Stimulated activated CD4-positive, alpha-beta T cell treated with anti-CD3 and anti-CD28 coated beads, TNF-alpha, amount 100 ng/mL, for 24 hours (primary cell): ENCODE results near the gene GDF10.
A peak's percentile ranks its signal among the peaks of the same experiment; 100 is the strongest.

Experiments used
- DNase-seq, 3 experiments: peaks; one replicate each; pipeline ENCODE4 v3.0.0-alpha.2; 2020; ENCODE audit warnings: low read depth in 3 of 3

GDF10 gene

DNA sequence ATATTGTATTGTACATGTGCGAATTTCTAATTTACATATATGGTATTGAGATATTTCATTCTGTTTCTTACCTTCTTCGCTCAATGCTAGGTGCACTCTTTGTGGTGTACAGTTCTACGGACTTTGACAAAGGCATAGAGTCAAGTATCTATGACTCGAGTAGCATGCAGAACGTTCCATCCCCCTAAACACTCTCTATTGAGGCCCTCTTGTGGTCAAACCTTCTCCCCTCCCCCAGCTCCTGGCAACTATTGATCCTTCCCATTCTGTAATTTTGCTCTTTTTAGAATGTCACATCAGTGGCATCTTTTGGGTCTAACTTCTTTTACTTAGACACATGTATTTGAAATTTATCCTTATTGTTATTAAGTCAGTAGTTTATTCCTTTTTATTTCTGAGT is 30.7 kb upstream of the GDF10 start:
- DNase-seq = no peak

DNA sequence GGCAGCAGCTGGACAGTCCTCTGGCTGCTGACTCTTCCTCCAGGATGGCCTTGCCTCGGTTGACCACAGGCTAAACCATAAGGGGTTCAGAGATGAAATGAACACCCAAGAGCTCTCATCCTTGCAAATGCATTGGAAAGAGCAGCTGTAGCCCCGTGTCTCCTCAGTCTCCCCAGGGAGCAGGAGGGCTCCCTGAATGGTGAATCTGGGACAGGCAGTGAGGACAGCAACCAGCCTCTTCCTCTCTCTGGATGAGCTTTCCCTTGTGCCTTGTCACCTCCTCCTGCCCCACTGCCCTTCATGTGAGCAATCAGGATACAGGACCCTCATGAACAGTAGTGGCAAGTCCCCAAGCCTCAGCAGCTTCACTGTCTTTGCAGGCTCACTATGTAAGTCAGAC is 23.9 kb upstream of the GDF10 start:
- DNase-seq = no peak

- DNase-seq = no peak
These were observed 23.2 kb upstream of the GDF10 start for GRCh38 chr10:47276576-47277351.

GRCh38 chr10:47277352-47278151 is 22.4 kb upstream of the GDF10 start:
- DNase-seq = peak in 2 of 3 experiments; percentile 18 to 38

GRCh38 chr10:47278152-47278473 is 21.9 kb upstream of the GDF10 start:
- no peak for DNase-seq

DNA sequence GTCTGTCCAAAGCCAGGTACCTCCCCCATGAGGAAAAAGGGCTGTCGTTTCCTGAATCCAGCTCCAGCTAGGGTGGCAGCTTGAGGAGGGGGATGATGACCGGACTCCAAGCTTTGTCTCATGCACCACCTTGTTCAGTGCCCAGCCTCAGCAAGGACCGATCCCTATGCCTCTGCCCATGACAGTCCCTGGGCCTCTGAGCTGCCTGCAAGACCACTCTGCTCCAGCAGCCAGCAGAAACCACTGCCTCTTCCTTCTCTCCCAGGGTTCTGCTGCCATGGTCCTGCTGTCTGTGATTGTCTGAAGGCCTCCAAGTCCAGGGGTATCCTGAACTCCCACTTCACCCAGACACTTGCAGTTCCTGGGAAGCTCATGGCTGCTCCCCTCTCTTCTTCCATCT is 21.3 kb upstream of the GDF10 start:
- no peak for DNase-seq

- DNase-seq = no peak
These were observed 20.7 kb upstream of the GDF10 start for GRCh38 chr10:47279276-47279675.

DNA sequence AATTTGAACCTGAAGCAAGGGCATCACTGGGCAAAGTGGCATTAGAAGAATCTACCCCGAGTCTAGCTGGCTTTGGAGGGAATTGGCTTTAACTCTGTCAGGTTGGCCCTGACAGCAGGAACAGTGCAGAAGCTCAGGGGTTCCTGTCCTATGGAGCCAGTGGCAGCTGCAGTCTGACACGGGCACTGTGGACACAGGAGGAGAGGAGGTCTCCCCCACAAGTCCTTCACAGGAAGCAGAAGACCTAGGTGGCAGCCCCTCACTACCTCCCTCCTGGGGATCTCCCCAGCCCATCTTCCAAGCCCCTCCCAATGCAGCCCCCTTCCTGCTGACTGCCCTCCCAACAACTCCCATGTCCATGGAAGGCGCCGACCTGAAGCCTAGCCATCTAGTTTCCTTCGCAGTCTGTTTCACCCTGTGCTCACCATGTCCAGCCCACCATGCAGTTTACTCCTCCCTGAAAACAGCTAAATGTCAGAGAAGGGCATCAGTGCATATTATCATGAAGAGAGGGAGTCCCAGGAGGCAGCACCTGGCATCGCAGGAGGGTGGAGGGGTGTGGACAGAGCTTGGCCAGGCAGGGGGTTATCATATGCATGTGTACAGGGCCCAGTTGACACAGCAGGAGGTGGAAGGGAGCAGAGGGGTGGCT is 17.9 kb upstream of the GDF10 start:
- DNase-seq = no peak

DNA sequence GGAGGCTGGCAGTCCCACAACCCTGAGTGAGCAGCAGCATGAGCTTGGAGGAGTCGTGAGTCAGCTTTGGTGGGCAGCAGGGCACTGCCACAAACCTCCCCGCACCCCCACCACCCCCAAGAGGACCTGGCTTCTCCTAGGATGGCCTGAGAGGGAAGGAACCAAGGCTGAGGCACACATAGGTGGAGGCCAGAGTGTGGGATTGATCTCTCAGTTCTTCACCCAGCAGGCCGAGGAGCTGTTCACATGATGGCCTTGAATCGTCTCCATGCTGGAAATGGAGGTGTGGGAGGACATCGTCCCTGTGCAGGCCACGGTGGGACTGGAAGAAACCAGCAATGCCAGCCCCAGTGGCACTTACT is 17.4 kb upstream of the GDF10 start:
- DNase-seq = no peak

- no peak for DNase-seq
These were observed 16.8 kb upstream of the GDF10 start for GRCh38 chr10:47283101-47283630.

GRCh38 chr10:47283848-47284247 is 16.1 kb upstream of the GDF10 start:
- no peak for DNase-seq

- no peak for DNase-seq
These were observed 14.4 kb upstream of the GDF10 start for GRCh38 chr10:47285381-47286115.

DNA sequence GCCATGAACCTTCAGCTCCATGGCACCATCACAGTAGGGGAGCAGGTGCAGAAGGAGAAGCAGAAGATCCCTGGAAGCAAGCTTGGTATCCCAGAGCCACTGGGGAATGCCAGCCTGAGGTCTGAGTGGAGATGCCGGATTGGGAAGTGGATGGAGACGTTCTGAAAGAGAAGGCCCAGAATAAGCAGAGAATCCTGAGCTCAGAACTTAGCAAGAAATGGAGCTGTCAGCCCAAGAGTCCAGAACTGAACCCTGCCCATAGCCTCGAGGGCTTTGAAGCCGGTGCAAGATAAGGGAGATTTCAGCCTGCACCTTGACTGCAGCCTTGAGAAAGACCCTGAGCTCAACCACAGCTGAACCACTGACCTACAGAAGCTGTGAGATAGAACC is 13.9 kb upstream of the GDF10 start:
- no peak for DNase-seq

DNA sequence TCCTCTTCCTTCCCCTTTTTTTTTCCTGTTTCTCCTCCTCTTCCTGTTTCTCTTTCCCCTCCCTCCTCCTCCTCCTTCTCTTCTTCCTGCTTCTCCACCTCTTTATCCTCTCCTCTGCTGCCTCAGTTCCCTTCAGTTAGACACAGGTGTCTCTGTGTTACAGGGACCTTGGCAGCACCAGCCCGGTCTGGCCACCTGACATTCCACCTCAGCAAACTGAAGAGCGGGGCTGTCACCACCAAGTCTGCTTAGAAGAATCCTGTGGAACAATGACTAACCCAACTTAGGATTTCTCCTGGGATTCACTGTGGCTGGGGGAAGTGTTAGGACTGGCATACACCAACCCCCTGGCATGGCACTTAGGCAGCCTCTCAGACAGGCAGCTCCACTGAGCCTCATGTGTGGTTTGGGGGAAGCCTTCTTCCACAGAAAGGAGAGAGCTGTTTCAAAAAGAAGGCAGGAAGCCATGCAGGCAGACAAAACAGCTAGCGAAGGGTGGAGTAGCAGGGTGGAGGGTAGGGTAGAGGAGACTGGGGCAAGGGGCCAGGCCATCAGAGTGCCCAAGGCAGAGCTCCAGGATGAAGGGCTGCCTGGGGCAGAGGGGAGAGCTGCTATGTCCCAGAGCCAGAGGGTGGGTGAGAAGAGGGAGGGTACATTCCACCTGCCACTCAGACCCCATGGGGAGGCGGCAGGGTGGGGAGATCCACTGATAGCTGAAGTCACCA is 13.2 kb upstream of the GDF10 start:
- no peak for DNase-seq

DNA sequence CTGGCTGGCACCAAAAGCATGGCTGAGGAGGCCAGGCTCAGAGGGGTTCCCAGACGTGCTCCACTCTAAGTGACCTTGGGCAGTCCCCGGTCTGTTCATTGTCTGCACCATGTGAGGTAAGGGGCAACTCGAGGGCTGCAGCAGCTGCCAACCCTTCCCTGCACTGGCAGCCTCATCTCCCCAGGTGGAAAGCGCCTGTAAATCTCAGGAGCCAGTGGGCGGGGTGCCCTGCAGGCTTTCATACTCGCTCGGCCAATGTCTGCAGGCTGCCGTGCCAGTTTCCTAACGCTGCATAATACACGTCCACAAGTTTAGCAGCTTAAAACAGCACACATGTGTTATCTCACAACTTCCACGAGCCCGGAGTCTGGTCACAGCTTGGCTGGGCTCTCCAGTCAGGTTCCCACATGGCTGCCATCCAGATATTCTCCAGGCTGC is 12.6 kb upstream of the GDF10 start:
- DNase-seq = no peak

DNA sequence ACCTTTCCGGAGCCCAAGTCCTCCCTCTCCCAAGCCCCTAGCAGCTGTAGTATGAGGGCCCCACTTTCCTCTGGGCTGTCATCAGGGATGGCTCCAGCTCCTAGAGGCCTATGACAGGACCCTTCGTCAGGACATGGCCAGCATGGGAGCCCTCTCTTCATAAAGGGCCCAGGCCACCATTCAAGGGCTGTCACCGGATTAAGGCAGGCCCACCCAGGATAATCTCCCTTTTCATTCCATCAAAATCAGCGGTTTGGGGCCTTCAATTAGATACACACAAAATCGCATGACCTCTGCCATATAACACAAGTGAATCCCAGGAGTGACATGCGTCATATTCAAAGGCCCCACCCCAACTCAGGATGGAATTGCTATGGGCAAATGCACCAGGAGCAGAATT is 12.2 kb upstream of the GDF10 start:
- DNase-seq = no peak

- DNase-seq = no peak
These were observed 11.8 kb upstream of the GDF10 start for GRCh38 chr10:47288236-47288635.

GRCh38 chr10:47288916-47289495 is 11.0 kb upstream of the GDF10 start:
- no peak for DNase-seq

DNA sequence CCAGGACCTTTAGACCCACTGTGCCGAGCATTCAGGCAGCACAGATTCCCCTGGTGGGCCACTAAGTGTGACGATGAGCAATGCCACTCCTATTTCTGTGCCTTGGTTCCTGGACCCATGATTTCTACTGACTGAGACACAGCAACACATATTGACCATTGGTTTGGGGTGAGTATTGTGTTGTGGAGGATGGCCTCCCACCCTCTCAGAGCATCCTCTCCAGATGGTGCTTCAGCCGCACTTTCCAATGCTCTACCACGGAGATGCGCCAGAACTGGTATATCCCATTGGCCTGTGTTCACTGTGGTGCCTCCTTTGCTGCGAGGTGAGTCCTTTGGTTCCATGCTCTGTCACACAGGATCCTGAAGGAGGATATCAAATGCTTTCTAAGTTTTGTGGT is 10.1 kb upstream of the GDF10 start:
- DNase-seq = no peak

- DNase-seq = no peak
These were observed 9.7 kb upstream of the GDF10 start for GRCh38 chr10:47290338-47290737.

DNA sequence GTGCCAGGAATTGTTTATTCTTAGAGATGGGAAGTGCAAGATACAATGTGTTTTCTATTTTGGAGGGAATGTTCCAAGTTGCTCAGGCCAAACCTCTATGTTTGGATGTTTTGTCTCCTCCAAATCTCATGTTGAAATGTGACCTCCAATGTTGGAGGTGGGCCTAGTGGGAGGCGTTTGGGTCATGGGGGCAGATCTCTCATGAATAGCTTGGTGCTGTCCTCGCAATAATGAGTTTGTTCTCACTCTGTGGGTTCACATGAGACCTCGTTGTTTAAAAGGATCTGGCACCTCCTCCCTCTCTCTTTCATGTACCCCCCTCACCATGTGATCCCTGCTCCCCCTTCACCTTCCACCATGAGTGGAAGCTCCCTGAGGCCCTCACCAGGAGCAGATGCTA is 8.3 kb upstream of the GDF10 start:
- DNase-seq = no peak
